CD8-positive, alpha-beta memory T cell (primary cell): ENCODE data around the gene MYBPC2. TPM values are rescaled to one million over a fixed set of nuclear protein-coding genes. Genes with fewer than 3 reads are reported as not detected.
A peak's percentile ranks its signal among the peaks of the same experiment; 100 is the strongest.

ENCODE experiments used
- CTCF ChIA-PET: fragments of 350-600 bp; sonication (Branson Sonifier 250); formaldehyde crosslinking; loops from one replicate; lab custom pipeline; 2021; ENCODE audit warnings: antibody characterized with exemption; lab: Charles Lee
- POLR2A ChIA-PET: fragments of 350-600 bp; sonication (Branson Sonifier 250); formaldehyde crosslinking; loops from one replicate; lab custom pipeline; 2021; ENCODE audit warnings: antibody characterized with exemption; lab: Charles Lee
- DNase-seq, 5 donors: peaks; one replicate each; pipeline versions ENCODE4 v3.0.0 to v3.0.0-alpha.2; 2020 to 2022; ENCODE audit warnings: mixed read lengths in 1 of 5
- H3K27ac ChIP-seq: one replicate; pipeline ENCODE4 v1.7.0; 2013; ENCODE audit warnings: low read depth, mild to moderate bottlenecking, low read length, moderate library complexity
- H3K27me3 ChIP-seq: 2 replicates; pipeline ENCODE4 v1.7.0; 2013; ENCODE audit warnings: low read length, mild to moderate bottlenecking; ENCODE audit not compliant: insufficient read depth, poor library complexity, severe bottlenecking
- H3K36me3 ChIP-seq: 2 replicates; pipeline ENCODE4 v1.7.0; 2013; ENCODE audit warnings: mild to moderate bottlenecking, low read length, moderate library complexity; ENCODE audit not compliant: insufficient read depth
- H3K4me1 ChIP-seq: 2 replicates; pipeline ENCODE4 v1.7.0; 2013; ENCODE audit warnings: mild to moderate bottlenecking, low read length, moderate library complexity; ENCODE audit not compliant: insufficient read depth
- H3K4me3 ChIP-seq: 2 replicates; pipeline ENCODE4 v1.7.0; 2013; ENCODE audit warnings: mild to moderate bottlenecking, low read length
- H3K9me3 ChIP-seq: 2 replicates; pipeline ENCODE4 v1.7.0; 2013; ENCODE audit warnings: mild to moderate bottlenecking, low read length
- H3K27ac Mint-ChIP-seq, 8 donors: one replicate each; pipeline ENCODE4 v1.8.0; 2020 to 2021; ENCODE audit warnings: mixed read lengths in 8 of 8, mild to moderate bottlenecking in 6 of 8, inconsistent platforms in 3 of 8, moderate library complexity in 3 of 8
- H3K27me3 Mint-ChIP-seq, 2 donors: one replicate each; pipeline ENCODE4 v1.8.0; 2020 to 2021; ENCODE audit warnings: mixed read lengths in 2 of 2, mild to moderate bottlenecking in 1 of 2, moderate library complexity in 1 of 2
- H3K36me3 Mint-ChIP-seq, 3 donors: one replicate each; pipeline ENCODE4 v1.8.0; 2020 to 2021; ENCODE audit warnings: mixed read lengths in 3 of 3, inconsistent platforms in 1 of 3, mild to moderate bottlenecking in 1 of 3
- H3K4me1 Mint-ChIP-seq, 3 donors: one replicate each; pipeline ENCODE4 v1.8.0; 2020 to 2021; ENCODE audit warnings: mixed read lengths in 3 of 3, inconsistent platforms in 1 of 3, mild to moderate bottlenecking in 1 of 3
- H3K4me3 Mint-ChIP-seq, 7 donors: one replicate each; pipeline ENCODE4 v1.8.0; 2020 to 2021; ENCODE audit warnings: mixed read lengths in 7 of 7, mild to moderate bottlenecking in 6 of 7, moderate library complexity in 4 of 7, inconsistent platforms in 2 of 7
- H3K9me3 Mint-ChIP-seq, 5 donors: one replicate each; pipeline ENCODE4 v1.8.0; 2020 to 2022; ENCODE audit warnings: mixed read lengths in 5 of 5, mild to moderate bottlenecking in 3 of 5, moderate library complexity in 2 of 5, inconsistent platforms in 1 of 5
- polyA plus RNA-seq: library from polyadenylated mRNA; unstranded; fragments of 300-500 nt; fragmentation: Illumina TruSeq; gene quantifications from one replicate; pipeline ENCODE4 v1.2.3, GENCODE V29; 2021
- total RNA-seq, 2 experiments: library from RNA; stranded (reverse); gene quantifications; one replicate each; pipeline ENCODE4 v1.2.3, GENCODE V29; 2021

The MYBPC2 gene
- total and polyA plus RNA-seq, 3 experiments from 2014 or later, result 0.07 to 0.24 TPM; not detected in 1

GRCh38 chr19:50414864-50415660 is 17.6 kb upstream of the MYBPC2 start:
- Mint-ChIP-seq H3K4me1 (peaks cover 4 to 9% (median 7%) of the 10 kb centered on the region in 3 donors), H3K36me3 (peaks cover 0 to 12% (median 3%) of the 10 kb centered on the region in 3 donors), H3K27me3 (peaks cover 3 to 11% of the 10 kb centered on the region in 2 donors), H3K4me3 (peak overlapping the region in 1 of 7 donors; percentile 12), H3K27ac (peak overlapping the region in 1 of 8 donors; percentile 66), H3K9me3 (no peaks in the 10 kb centered on the region)
- CTCF ChIA-PET, result interaction anchor here (1.2 to 2.2 kb wide), 2 partner anchors 47 to 58 kb away, joined by 6 to 11 read pairs; no protein-coding TSS in a partner anchor
- Histone ChIP-seq H3K27ac (peak overlapping the region; percentile 38), H3K4me3 (no peak overlapping the region), H3K27me3 (peaks cover 11% of the 10 kb centered on the region), H3K36me3 (no peaks in the 10 kb centered on the region), H3K9me3 (no peaks in the 10 kb centered on the region), H3K4me1 (no peaks in the 10 kb centered on the region)
- peak; percentile 51 to 78 (median 63) for DNase-seq
- POLR2A ChIA-PET, result no interaction called here

- H3K4me1 Mint-ChIP-seq, result peaks cover 7 to 12% (median 10%) of the 10 kb centered on the region in 3 donors
- peaks cover 0 to 7% (median 0%) of the 10 kb centered on the region in 3 donors for H3K36me3 Mint-ChIP-seq
- ChIA-PET POLR2A (no interaction called here), CTCF (interaction anchor here (1.2 to 2.2 kb wide), 2 partner anchors 47 to 59 kb away, joined by 6 to 11 read pairs; no protein-coding TSS in a partner anchor)
- H3K27ac Mint-ChIP-seq, result no peak overlapping the region
- no peaks in the 10 kb centered on the region for H3K36me3 ChIP-seq
- no peak overlapping the region for H3K4me3 Mint-ChIP-seq
- peaks cover 11% of the 10 kb centered on the region for H3K27me3 ChIP-seq
- H3K27ac ChIP-seq, result no peak overlapping the region
- H3K4me3 ChIP-seq, result no peak overlapping the region
- no peak for DNase-seq
- H3K9me3 Mint-ChIP-seq, result no peaks in the 10 kb centered on the region
- H3K4me1 ChIP-seq, result no peaks in the 10 kb centered on the region
- H3K9me3 ChIP-seq, result no peaks in the 10 kb centered on the region
- peaks cover 6 to 17% of the 10 kb centered on the region in 2 donors for H3K27me3 Mint-ChIP-seq
These were observed 17.0 kb upstream of the MYBPC2 start for GRCh38 chr19:50415661-50416033.

GRCh38 chr19:50416034-50416977 is 16.4 kb upstream of the MYBPC2 start:
- H3K4me1 ChIP-seq, result no peaks in the 10 kb centered on the region
- H3K36me3 Mint-ChIP-seq, result peaks cover 0 to 4% (median 0%) of the 10 kb centered on the region in 3 donors
- no peak overlapping the region for H3K4me3 Mint-ChIP-seq
- no peak overlapping the region for H3K4me3 ChIP-seq
- no peaks in the 10 kb centered on the region for H3K9me3 ChIP-seq
- ChIA-PET CTCF (interaction anchor here (1.2 to 2.2 kb wide), 2 partner anchors 48 to 59 kb away, joined by 6 to 11 read pairs; no protein-coding TSS in a partner anchor), POLR2A (no interaction called here)
- H3K4me1 Mint-ChIP-seq, result peaks cover 7 to 12% (median 10%) of the 10 kb centered on the region in 3 donors
- no peaks in the 10 kb centered on the region for H3K36me3 ChIP-seq
- H3K27ac Mint-ChIP-seq, result peak overlapping the region in 1 of 8 donors; percentile 83
- no peak for DNase-seq
- no peaks in the 10 kb centered on the region for H3K9me3 Mint-ChIP-seq
- no peak overlapping the region for H3K27ac ChIP-seq
- H3K27me3 ChIP-seq, result peaks cover 11% of the 10 kb centered on the region
- H3K27me3 Mint-ChIP-seq, result peaks cover 11 to 22% of the 10 kb centered on the region in 2 donors

- DNase-seq, result no peak
- Histone ChIP-seq H3K4me3 (no peak overlapping the region), H3K27ac (no peak overlapping the region), H3K4me1 (no peaks in the 10 kb centered on the region), H3K27me3 (peaks cover 11% of the 10 kb centered on the region), H3K36me3 (no peaks in the 10 kb centered on the region), H3K9me3 (no peaks in the 10 kb centered on the region)
- Mint-ChIP-seq H3K27me3 (peaks cover 16 to 27% of the 10 kb centered on the region in 2 donors), H3K9me3 (no peaks in the 10 kb centered on the region), H3K4me3 (no peak overlapping the region), H3K27ac (no peak overlapping the region), H3K36me3 (peaks cover 0 to 3% (median 0%) of the 10 kb centered on the region in 3 donors), H3K4me1 (peaks cover 7 to 12% (median 10%) of the 10 kb centered on the region in 3 donors)
- ChIA-PET POLR2A (no interaction called here), CTCF (no interaction called here)
These were observed 15.3 kb upstream of the MYBPC2 start for GRCh38 chr19:50417111-50418081.

GRCh38 chr19:50418176-50419021 is 14.3 kb upstream of the MYBPC2 start, which contains the start of gene SPIB:
TSS of gene SPIB (plus strand) at chr19:50418938. CDS start at chr19:50418963, 25 bp downstream.
- Mint-ChIP-seq H3K4me1 (peaks cover 7 to 12% (median 10%) of the 10 kb centered on the region in 3 donors), H3K27me3 (peaks cover 18 to 29% of the 10 kb centered on the region in 2 donors), H3K9me3 (no peaks in the 10 kb centered on the region), H3K27ac (peak within 1 kb of the TSS in 3 of 8 donors; percentile 25 to 66 (median 60)), H3K36me3 (peaks cover 0 to 1% (median 0%) of the 10 kb centered on the region in 3 donors), H3K4me3 (peak within 1 kb of the TSS in 1 of 7 donors; percentile 51)
- CTCF ChIA-PET, result interaction anchor here (1.2 kb wide), 1 partner anchor 61 kb away, joined by 3 read pairs; no protein-coding TSS in a partner anchor
- no peak within 1 kb of the TSS for H3K4me3 ChIP-seq
- H3K27ac ChIP-seq, result no peak within 1 kb of the TSS
- H3K27me3 ChIP-seq, result peaks cover 11% of the 10 kb centered on the region
- no peak for DNase-seq
- POLR2A ChIA-PET, result no interaction called here
- H3K36me3 ChIP-seq, result no peaks in the 10 kb centered on the region
- H3K9me3 ChIP-seq, result no peaks in the 10 kb centered on the region
- H3K4me1 ChIP-seq, result no peaks in the 10 kb centered on the region

GRCh38 chr19:50419022-50419579 is 13.6 kb upstream of the MYBPC2 start:
- no peak for DNase-seq
- no peak overlapping the region for H3K4me3 ChIP-seq
- H3K4me1 ChIP-seq, result no peaks in the 10 kb centered on the region
- Mint-ChIP-seq H3K36me3 (peaks cover 0 to 1% (median 0%) of the 10 kb centered on the region in 3 donors), H3K27me3 (peaks cover 19 to 36% of the 10 kb centered on the region in 2 donors), H3K4me1 (peaks cover 7 to 12% (median 10%) of the 10 kb centered on the region in 3 donors), H3K4me3 (peak overlapping the region in 1 of 7 donors; percentile 51), H3K9me3 (no peaks in the 10 kb centered on the region), H3K27ac (peak overlapping the region in 3 of 8 donors; percentile 25 to 66 (median 60))
- H3K36me3 ChIP-seq, result no peaks in the 10 kb centered on the region
- no peak overlapping the region for H3K27ac ChIP-seq
- H3K27me3 ChIP-seq, result peaks cover 11% of the 10 kb centered on the region
- POLR2A ChIA-PET, result no interaction called here
- CTCF ChIA-PET, result interaction anchor here (1.2 kb wide), 1 partner anchor 62 kb away, joined by 3 read pairs; no protein-coding TSS in a partner anchor
- no peaks in the 10 kb centered on the region for H3K9me3 ChIP-seq
